K562 treated with DMSO at 1 percent for 24 hours (cell line): Measurements from ENCODE around the gene ATL1. TPM values are rescaled to one million over a fixed set of nuclear protein-coding genes. Genes with fewer than 3 reads are reported as not detected.

Experiments
- total RNA-seq: library from RNA; unstranded; fragments of 300-600 nt; gene quantifications from 2 replicates; pipeline ENCODE4 v1.2.3, GENCODE V29; 2022; ENCODE audit warnings: low read depth; ENCODE audit not compliant: insufficient read depth

Gene ATL1
- 0.25 TPM in 1 of 2 replicates, not detected in the other for total RNA-seq

GRCh38 chr14:50559990-50560930 is at the start of gene ATL1:
Gene ATL1 (plus strand): TSS chr14:50560145. CDS start chr14:50560266, 121 bp downstream.

GRCh38 chr14:50532502-50533240 is 27.3 kb upstream of the ATL1 start, which contains the start of gene MAP4K5:
Gene MAP4K5 (minus strand): TSS chr14:50532569. CDS start chr14:50532049, 520 bp downstream.

DNA sequence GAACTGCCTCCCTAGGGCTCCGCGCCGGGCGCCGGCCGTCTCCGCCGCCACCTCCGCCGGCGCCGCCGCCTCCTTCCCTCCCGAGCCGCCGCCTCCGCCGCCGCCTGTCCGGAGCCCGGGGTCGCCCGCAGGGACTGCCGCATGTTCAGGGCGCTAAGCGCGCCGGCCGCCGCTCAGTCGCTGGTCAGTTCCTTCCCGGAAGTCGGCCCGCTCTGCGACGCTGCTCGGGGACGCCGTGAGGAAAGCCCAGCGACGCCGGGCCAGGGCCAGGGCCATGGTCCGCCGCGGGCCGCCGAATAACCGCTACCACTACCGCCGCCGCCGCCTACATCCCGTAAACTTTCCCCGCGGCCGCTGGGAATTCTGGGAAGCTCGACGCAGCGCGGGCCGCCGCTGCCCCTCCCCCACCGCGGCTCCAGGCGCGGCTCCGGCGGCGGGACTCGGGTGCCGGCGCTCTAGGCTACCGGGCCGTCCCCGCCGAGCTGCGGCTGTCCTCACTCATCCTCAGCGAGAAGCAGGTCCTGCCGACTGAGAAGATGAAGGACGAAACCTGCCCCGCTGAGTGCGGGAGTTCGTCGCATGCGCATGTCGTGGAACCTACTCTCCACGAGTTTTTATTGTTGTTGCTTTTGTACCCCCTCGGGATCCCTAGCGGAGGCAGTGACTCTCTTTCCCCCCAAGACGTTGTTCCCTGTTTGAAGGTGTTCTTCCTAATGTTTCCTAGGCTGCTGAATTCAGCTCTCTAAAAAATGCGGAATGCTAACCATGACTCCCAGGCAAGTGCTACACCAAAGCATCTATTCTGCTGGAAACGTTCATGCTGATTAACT is 108.3 kb downstream of the ATL1 start, which contains the start of gene SAV1:
Gene SAV1, minus strand, starts transcription at position 311 of the 830 bp plus-strand sequence. CDS start 339 bp downstream, outside the sequence.

Other genes starting within 250 kb of the ATL1 start
- gene L2HGDH, start 247.9 kb upstream of the ATL1 start, total RNA-seq: 7.3 and 9.8 TPM in 2 replicates
- 4.5 and 5.6 TPM in 2 replicates for gene DMAC2L, start 247.8 kb upstream of the ATL1 start, total RNA-seq
- gene CDKL1, start 163.3 kb upstream of the ATL1 start, total RNA-seq: not detected in 2 replicates
- gene MAP4K5, start 27.6 kb upstream of the ATL1 start, total RNA-seq: 15.0 and 28.6 TPM in 2 replicates
- gene SAV1, start 108.2 kb downstream of the ATL1 start, total RNA-seq: 12.3 and 14.9 TPM in 2 replicates